Kidney epithelial cell (primary cell): Measurements from ENCODE around the gene PRRT1B. TPM values are rescaled to one million over a fixed set of nuclear protein-coding genes. Genes with fewer than 3 reads are reported as not detected.

Source experiments
- DNase-seq: peaks from one replicate; pipeline ENCODE4 v3.0.0-alpha.2; 2010; ENCODE audit warnings: low read depth
- H3K27me3 ChIP-seq: 2 replicates; pipeline ENCODE4 v1.6.0; 2011; ENCODE audit warnings: low read length; ENCODE audit not compliant: control insufficient read depth, insufficient read depth
- H3K36me3 ChIP-seq: 2 replicates; pipeline ENCODE4 v1.5.1; 2011; ENCODE audit warnings: low read length; ENCODE audit not compliant: control insufficient read depth, insufficient read depth
- H3K4me3 ChIP-seq: 2 replicates; pipeline ENCODE4 v1.5.1; 2011; ENCODE audit warnings: low read depth, mild to moderate bottlenecking, control low read depth, low read length
- total RNA-seq: library from RNA; depleted of rRNA; stranded (reverse); fragments of >200 nt; gene quantifications from 2 replicates; pipeline ENCODE4 v1.2.3, GENCODE V29; 2015
- TF ChIP-seq, protein P1 (sequence below): IDR thresholded peaks from 2 replicates; pipeline ENCODE4 v1.5.1; 2011; ENCODE audit warnings: mild to moderate bottlenecking, moderate library complexity, low read length, control low read depth, inconsistent platforms; ENCODE audit not compliant: insufficient read depth, poor library complexity, severe bottlenecking

Gene PRRT1B
- total RNA-seq: not detected in 2 replicates

DNA sequence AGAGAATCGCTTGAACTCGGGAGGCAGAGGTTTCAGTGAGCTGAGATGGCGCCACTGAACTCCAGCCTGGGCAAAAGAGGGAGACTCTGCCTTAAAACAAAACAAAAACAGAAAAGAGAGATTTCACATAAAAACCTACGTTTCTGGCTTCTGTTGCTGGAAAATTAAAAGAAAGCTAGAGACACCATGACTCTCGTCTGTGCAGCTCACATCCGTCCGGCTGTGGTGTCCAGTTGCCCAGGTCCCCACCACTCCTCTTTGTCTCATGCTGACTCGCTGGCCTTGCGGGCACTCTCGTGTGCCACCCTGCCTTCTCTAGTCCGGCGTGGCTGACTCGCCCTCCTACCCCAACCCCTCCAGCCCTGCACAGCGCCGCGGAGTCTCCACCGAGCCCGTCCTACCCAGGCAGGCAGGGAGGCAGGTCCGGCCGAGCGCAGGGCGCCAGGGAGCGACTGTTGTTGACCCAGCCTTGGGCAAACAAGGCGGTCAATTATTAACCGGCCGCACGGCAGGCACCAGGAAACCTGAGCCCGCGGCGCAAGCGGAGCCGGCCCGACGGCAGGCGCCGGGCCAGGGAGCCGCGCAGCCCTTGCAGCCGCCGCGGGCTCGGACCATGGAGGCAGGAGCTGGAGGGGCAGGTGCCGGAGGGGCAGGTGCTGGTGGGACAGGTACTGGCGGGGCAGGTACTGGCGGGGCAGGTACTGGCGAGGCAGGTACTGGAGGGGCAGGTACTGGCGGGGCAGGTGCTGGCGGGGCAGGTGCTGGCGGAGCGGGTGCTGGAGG, at the start of gene PRRT1B:
Gene PRRT1B (plus strand): TSS at position 521 of the 783 bp plus-strand sequence. CDS start 93 bp downstream, at position 614.
- H3K27me3 ChIP-seq: peaks cover 23% of the 10 kb centered on the region
- no peak within 1 kb of the TSS for H3K4me3 ChIP-seq
- TF ChIP-seq, protein P1, sequence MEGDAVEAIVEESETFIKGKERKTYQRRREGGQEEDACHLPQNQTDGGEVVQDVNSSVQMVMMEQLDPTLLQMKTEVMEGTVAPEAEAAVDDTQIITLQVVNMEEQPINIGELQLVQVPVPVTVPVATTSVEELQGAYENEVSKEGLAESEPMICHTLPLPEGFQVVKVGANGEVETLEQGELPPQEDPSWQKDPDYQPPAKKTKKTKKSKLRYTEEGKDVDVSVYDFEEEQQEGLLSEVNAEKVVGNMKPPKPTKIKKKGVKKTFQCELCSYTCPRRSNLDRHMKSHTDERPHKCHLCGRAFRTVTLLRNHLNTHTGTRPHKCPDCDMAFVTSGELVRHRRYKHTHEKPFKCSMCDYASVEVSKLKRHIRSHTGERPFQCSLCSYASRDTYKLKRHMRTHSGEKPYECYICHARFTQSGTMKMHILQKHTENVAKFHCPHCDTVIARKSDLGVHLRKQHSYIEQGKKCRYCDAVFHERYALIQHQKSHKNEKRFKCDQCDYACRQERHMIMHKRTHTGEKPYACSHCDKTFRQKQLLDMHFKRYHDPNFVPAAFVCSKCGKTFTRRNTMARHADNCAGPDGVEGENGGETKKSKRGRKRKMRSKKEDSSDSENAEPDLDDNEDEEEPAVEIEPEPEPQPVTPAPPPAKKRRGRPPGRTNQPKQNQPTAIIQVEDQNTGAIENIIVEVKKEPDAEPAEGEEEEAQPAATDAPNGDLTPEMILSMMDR: no peak
- H3K36me3 ChIP-seq: no peaks in the 10 kb centered on the region
- no peak for DNase-seq

DNA sequence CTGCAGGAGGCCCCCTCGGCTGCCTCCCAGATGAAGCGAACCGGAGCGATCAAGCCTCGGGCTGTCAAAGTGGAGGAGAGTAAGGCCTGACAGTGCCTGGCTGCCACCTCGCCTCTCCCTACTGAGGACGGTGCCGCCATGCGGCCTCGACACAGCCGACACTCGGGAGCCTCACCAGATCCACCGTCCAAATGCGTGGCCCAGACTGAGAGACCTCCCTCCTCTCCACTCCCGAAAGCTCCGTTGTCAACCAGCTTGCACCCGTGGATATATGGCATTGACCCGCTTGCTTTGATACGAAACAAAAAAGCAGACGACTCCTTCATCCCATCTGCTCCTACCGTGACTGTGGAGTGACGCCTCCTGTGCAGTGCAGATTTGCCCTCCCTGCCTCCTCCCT, 49.5 kb upstream of the PRRT1B start:
- H3K36me3 ChIP-seq: peaks cover 2% of the 10 kb centered on the region
- no peaks in the 10 kb centered on the region for H3K27me3 ChIP-seq
- no peak for DNase-seq
- no peak overlapping the region for H3K4me3 ChIP-seq
- TF ChIP-seq, protein P1: no peak

GRCh38 chr9:131496844-131497405, 48.4 kb upstream of the PRRT1B start:
- Histone ChIP-seq H3K4me3 (no peak overlapping the region), H3K27me3 (no peaks in the 10 kb centered on the region), H3K36me3 (peaks cover 2% of the 10 kb centered on the region)
- no peak for DNase-seq
- TF ChIP-seq, protein P1: no peak

DNA sequence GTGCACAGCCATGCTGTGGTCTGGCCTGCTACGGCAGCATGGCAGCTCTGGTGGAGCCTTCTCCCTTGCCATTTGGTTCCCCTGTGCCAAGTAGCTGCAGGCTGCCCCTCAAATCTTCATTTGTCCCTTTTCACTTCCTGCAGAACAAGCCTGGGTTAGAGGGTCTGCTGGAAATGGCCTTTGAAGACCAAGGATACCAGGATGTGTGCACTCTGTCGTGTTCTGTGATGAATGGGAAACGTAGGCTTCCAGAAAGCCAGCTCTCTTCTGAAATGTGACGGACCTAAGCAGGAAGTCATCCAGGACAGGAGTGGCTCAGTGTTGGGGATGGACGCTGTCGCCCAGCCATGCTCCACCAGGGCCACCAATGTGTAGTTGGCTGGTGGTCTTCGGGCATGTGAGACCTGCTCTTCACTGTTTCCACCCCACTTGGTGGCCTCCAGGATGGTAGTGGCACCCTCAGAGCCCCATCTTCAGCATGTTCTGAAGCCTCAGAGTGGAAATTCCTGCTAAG, 46.0 kb upstream of the PRRT1B start:
- no peak for DNase-seq
- TF ChIP-seq, protein P1: no peak
- Histone ChIP-seq H3K4me3 (no peak overlapping the region), H3K27me3 (no peaks in the 10 kb centered on the region), H3K36me3 (peaks cover 2% of the 10 kb centered on the region)

DNA sequence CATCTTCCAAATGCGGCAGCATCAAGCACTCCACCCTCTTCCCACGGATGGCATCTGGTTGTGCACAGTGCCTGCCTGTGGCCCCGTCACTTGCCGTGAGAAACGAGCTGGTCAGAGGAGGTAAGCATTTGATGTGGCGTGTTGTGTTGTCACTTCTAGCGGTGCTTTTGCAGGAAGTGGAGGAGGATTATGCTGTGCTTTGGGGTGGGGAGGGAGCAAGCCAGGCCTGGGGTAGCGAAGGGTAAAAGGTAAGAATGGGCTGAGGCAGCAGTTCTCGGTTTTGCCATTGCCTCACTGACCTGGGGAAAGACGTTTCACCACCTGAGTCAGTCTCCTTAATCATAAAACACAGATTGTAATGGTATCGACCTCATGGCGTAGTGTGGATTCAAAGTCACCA, 44.9 kb upstream of the PRRT1B start:
- DNase-seq: no peak
- TF ChIP-seq, protein P1: no peak
- peaks cover 2% of the 10 kb centered on the region for H3K36me3 ChIP-seq
- no peak overlapping the region for H3K4me3 ChIP-seq
- H3K27me3 ChIP-seq: no peaks in the 10 kb centered on the region
